ENCODE data around the gene ARIH1.
"Not testable (repeated sequence)": the region's sequence is repeated elsewhere in the genome, so short reads cannot be mapped to it uniquely, and the experiment has no call there.

The ARIH1 gene

GRCh38 chr15:72599855-72600464, 125.8 kb downstream of the ARIH1 start:
- DNase-seq (ENCODE audit: low read depth in 2 of 2) = peak in 1 of 2 donors; percentile 14

- no peak for DNase-seq (ENCODE audit: low read depth in 2 of 2)
Observed at GRCh38 chr15:72604794-72605193, 130.7 kb downstream of the ARIH1 start.

GRCh38 chr15:72608084-72608483, 134.0 kb downstream of the ARIH1 start:
- DNase-seq (ENCODE audit: low read depth in 2 of 2) = not testable (repeated sequence)

GRCh38 chr15:72609862-72610261, 135.7 kb downstream of the ARIH1 start:
- DNase-seq (ENCODE audit: low read depth in 2 of 2) = no peak

- not testable (repeated sequence) for DNase-seq (ENCODE audit: low read depth in 2 of 2)
Observed at GRCh38 chr15:72612324-72612723, 138.2 kb downstream of the ARIH1 start.

GRCh38 chr15:72614810-72615532, 140.8 kb downstream of the ARIH1 start:
- no peak for DNase-seq (ENCODE audit: low read depth in 2 of 2)

GRCh38 chr15:72615533-72616233, 141.6 kb downstream of the ARIH1 start:
- not testable (repeated sequence) for DNase-seq (ENCODE audit: low read depth in 2 of 2)

- no peak for DNase-seq (ENCODE audit: low read depth in 2 of 2)
Observed at GRCh38 chr15:72616491-72617210, 142.5 kb downstream of the ARIH1 start.

- not testable (repeated sequence) for DNase-seq (ENCODE audit: low read depth in 2 of 2)
Observed at GRCh38 chr15:72623854-72624253, 149.7 kb downstream of the ARIH1 start.

GRCh38 chr15:72626153-72626552, 152.0 kb downstream of the ARIH1 start:
- not testable (repeated sequence) for DNase-seq (ENCODE audit: low read depth in 2 of 2)

- DNase-seq (ENCODE audit: low read depth in 2 of 2) = not testable (repeated sequence)
Observed at GRCh38 chr15:72628249-72629067, 154.3 kb downstream of the ARIH1 start.

GRCh38 chr15:72629068-72629570, 155.0 kb downstream of the ARIH1 start:
- not testable (repeated sequence) for DNase-seq (ENCODE audit: low read depth in 2 of 2)

- DNase-seq (ENCODE audit: low read depth in 2 of 2) = peak in 1 of 2 donors; percentile 57
Observed at GRCh38 chr15:72636519-72637282, 162.6 kb downstream of the ARIH1 start.

GRCh38 chr15:72639759-72640483, 165.8 kb downstream of the ARIH1 start:
- DNase-seq (ENCODE audit: low read depth in 2 of 2) = not testable (repeated sequence)

GRCh38 chr15:72642271-72642670, 168.1 kb downstream of the ARIH1 start:
- not testable (repeated sequence) for DNase-seq (ENCODE audit: low read depth in 2 of 2)

- not testable (repeated sequence) for DNase-seq (ENCODE audit: low read depth in 2 of 2)
Observed at GRCh38 chr15:72648631-72649253, 174.6 kb downstream of the ARIH1 start.
